Measurements from ENCODE around the gene CDKL1.

GRCh38 chr14:50303744-50304471 lies 92.8 kb downstream of the CDKL1 start:
- TF ChIP-seq POLR2AphosphoS5 (IDR thresholded peaks at IDR 0.05) (no peak), EP300 (IDR thresholded peaks at IDR 0.05) (no peak), CTCF (IDR thresholded peaks at IDR 0.05) (no peak)
